Hepatocyte (in vitro differentiated cells): ENCODE results near the gene PACS1.

Experiments
- EZH2 ChIP-seq: fragments of 200-600 bp; sonication (generic); IDR thresholded peaks from 2 replicates; pipeline ENCODE4 v1.6.1; 2016; ENCODE audit warnings: antibody characterized with exemption, mild to moderate bottlenecking, borderline replicate concordance
- EZH2phosphoT487 ChIP-seq: fragments of 200-600 bp; sonication (generic); IDR thresholded peaks from one replicate; pipeline ENCODE4 v1.6.1; 2018; ENCODE audit warnings: antibody characterized with exemption, mild to moderate bottlenecking, low read depth, moderate library complexity; ENCODE audit not compliant: unreplicated experiment, severe bottlenecking
- TF ChIP-seq, protein P1 (sequence below): fragments of 200-600 bp; sonication (generic); IDR thresholded peaks from 2 replicates; pipeline ENCODE4 v1.5.1; 2016; ENCODE audit warnings: antibody characterized with exemption, mild to moderate bottlenecking; ENCODE audit not compliant: poor library complexity

DNA sequence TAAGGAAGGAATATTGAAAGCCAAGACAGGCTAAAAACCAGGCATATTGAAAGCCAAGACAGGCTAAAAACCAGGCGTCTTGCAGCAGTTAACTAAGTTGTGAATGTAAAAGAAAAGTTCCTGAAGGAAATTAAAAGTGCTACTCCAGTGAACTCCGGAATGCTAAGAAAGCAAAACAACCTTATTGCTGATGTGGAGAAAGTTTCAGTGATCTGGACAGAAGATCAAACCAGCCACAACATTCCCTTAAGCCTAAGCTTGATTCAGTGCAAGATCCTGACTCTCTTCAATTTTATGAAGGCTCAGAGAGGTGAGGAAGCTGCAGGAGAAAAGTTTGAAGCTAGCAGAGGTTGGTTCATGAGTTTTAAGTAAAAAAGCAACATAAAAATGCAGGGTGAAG, 51.4 kb downstream of the PACS1 start:
- TF ChIP-seq, protein P1, sequence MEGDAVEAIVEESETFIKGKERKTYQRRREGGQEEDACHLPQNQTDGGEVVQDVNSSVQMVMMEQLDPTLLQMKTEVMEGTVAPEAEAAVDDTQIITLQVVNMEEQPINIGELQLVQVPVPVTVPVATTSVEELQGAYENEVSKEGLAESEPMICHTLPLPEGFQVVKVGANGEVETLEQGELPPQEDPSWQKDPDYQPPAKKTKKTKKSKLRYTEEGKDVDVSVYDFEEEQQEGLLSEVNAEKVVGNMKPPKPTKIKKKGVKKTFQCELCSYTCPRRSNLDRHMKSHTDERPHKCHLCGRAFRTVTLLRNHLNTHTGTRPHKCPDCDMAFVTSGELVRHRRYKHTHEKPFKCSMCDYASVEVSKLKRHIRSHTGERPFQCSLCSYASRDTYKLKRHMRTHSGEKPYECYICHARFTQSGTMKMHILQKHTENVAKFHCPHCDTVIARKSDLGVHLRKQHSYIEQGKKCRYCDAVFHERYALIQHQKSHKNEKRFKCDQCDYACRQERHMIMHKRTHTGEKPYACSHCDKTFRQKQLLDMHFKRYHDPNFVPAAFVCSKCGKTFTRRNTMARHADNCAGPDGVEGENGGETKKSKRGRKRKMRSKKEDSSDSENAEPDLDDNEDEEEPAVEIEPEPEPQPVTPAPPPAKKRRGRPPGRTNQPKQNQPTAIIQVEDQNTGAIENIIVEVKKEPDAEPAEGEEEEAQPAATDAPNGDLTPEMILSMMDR, result no peak
- no peak for TF ChIP-seq EZH2
- TF ChIP-seq EZH2phosphoT487, result no peak
